Naive thymus-derived CD8-positive, alpha-beta T cell (primary cell): ENCODE data around the gene BCL2. TPM values are rescaled to one million over a fixed set of nuclear protein-coding genes. Genes with fewer than 3 reads are reported as not detected.
A peak's percentile ranks its signal among the peaks of the same experiment; 100 is the strongest.

Experiments
- ATAC-seq, 2 donors: fragments of 150-1000 bp; cut with Tn5 transposase in 1 of 2; sonication (Bioruptor Pico), chemical (Tn5 transposase) in 1 of 2; 1 replicate in 1 of 2; 2 replicates in 1 of 2; pipeline ENCODE4 v1.10.0; 2021; ENCODE audit warnings: mild to moderate bottlenecking in 2 of 2, moderate library complexity in 2 of 2
- POLR2A ChIA-PET: fragments of 350-600 bp; sonication (Branson Sonifier 250); formaldehyde crosslinking; loops from one replicate; lab custom pipeline; 2021; ENCODE audit warnings: antibody characterized with exemption; lab: Charles Lee
- DNase-seq, 10 donors: peaks; one replicate each; pipeline versions ENCODE4 v3.0.0 to v3.0.0-alpha.2; 2020 to 2022
- H3K27ac Mint-ChIP-seq, 10 donors: one replicate each; pipeline ENCODE4 v1.8.0; 2020 to 2022; ENCODE audit warnings: mild to moderate bottlenecking in 10 of 10, mixed read lengths in 10 of 10, moderate library complexity in 4 of 10, inconsistent platforms in 1 of 10
- H3K27me3 Mint-ChIP-seq, 5 donors: one replicate each; pipeline ENCODE4 v1.8.0; 2021 to 2022; ENCODE audit warnings: mixed read lengths in 5 of 5
- H3K36me3 Mint-ChIP-seq, 3 donors: one replicate each; pipeline ENCODE4 v1.8.0; 2020 to 2022; ENCODE audit warnings: mixed read lengths in 3 of 3, mild to moderate bottlenecking in 2 of 3, inconsistent platforms in 1 of 3
- H3K4me1 Mint-ChIP-seq, 4 donors: one replicate each; pipeline ENCODE4 v1.8.0; 2021 to 2022; ENCODE audit warnings: mixed read lengths in 4 of 4
- H3K4me3 Mint-ChIP-seq, 10 donors: one replicate each; pipeline ENCODE4 v1.8.0; 2020 to 2022; ENCODE audit warnings: mild to moderate bottlenecking in 10 of 10, mixed read lengths in 10 of 10, moderate library complexity in 6 of 10, inconsistent platforms in 1 of 10
- H3K9me3 Mint-ChIP-seq, 9 donors: one replicate each; pipeline ENCODE4 v1.8.0; 2020 to 2022; ENCODE audit warnings: mixed read lengths in 9 of 9, mild to moderate bottlenecking in 3 of 9, inconsistent platforms in 1 of 9, moderate library complexity in 1 of 9
- polyA plus RNA-seq, 3 donors: library from polyadenylated mRNA; unstranded; fragments of 300-500 nt; fragmentation: Illumina TruSeq; gene quantifications; one replicate each; pipeline ENCODE4 v1.2.3, GENCODE V29; 2021
- total RNA-seq, 8 experiments: library from RNA in 2 of 8; stranded (reverse) in 2 of 8; gene quantifications; one replicate each; pipeline ENCODE4 v1.2.3 and lab custom pipeline; 2021 to 2026

BCL2 gene
- total and polyA plus RNA-seq, 5 experiments from 2014 or later: 24.3 to 40.2 (median 32.9) TPM

DNA sequence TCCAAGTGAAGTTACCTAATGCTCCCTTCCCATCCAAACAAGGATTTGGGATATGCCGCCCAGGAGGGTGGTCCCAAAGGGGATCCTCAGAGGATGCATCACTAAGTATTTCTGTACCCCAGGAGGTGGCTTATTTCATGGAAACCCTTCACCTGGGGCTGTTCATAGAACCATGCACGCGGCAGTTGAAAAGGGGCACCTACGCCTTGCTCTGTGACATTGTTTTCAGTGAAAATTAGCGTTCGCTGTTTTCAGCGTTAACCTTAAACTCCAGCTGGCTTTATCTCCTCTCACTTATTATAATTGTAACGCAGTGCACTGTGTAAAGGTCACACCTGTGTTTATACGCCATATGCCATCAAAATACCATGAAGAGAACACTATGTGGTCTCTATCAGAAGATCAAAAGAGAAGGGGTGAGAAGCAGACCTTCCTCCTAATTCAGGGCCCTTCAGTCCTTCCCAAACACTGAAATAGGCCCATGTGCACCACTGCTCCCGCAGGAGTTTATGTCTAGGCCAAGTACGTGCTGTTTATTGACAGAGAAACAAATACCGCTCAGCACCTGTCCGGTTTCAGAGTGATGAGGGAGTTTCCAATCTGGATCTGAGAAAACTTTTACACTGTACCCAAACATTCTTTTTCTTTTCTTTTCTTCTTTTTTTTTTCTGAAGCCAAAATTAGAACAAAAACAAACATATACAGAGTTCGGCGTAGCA, 162.1 kb downstream of the BCL2 start:
- peak in 4 of 10 donors; percentile 35 to 55 (median 51) for DNase-seq
- Mint-ChIP-seq H3K36me3 (no peaks in the 10 kb centered on the region), H3K9me3 (peaks cover 0 to 4% (median 0%) of the 10 kb centered on the region in 9 donors), H3K27me3 (no peaks in the 10 kb centered on the region), H3K27ac (peak overlapping the region; percentile 95 to 100 (median 98)), H3K4me1 (peaks cover 62 to 100% (median 100%) of the 10 kb centered on the region in 4 donors), H3K4me3 (peak overlapping the region; percentile 75 to 94 (median 86))
- peak; percentile 2 to 4 for ATAC-seq
- POLR2A ChIA-PET: interaction anchor here (0.6 to 7.5 kb wide), 11 partner anchors 11 to 161 kb away, joined by 3 to 58 read pairs (median 4); partner anchors contain the start of gene BCL2

DNA sequence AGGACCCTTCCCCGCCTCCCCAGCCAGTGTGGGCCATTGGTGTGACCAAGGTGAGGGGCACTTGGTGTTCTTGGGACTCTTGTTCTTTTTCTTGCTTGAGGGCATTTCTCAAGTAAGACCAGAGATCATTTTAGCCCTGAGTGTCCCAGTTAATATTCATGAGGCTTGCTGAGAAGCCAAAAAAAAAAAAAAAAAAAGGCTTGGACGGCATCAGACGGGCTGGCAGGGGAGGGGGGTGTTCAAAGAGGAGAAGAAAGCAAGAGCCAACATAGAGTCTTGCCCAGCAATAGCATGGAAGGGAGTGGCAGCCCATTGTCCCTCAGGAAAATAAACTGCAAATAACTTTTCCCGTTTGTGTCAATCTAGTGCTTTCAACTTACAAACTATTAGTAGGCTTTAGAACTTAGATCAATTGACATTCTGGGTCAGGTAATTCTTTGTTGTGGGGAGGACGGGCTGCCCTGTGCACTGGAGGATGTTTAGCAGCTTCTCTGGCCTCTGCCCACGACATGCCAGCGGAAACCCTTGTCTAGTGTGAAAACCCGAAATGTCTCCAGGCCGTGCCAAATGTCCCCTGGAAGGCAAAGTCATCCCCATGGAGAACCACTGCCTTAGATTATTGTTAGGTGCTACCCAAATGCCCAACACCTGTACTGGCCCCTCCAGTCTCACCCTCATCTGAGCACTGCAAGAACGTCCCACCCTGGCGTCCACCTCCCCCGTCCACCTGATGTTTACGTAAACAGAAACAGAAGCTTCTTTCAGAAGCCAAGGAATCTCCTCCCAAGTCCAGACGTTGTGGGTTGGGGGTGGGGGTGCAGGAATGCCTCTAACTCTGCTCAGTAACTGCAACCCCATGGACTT, 163.4 kb downstream of the BCL2 start:
- peak overlapping the region; percentile 94 to 100 (median 98) for H3K27ac Mint-ChIP-seq
- H3K9me3 Mint-ChIP-seq: peaks cover 0 to 4% (median 0%) of the 10 kb centered on the region in 9 donors
- peaks cover 58 to 100% (median 98%) of the 10 kb centered on the region in 4 donors for H3K4me1 Mint-ChIP-seq
- ATAC-seq (no peak), DNase-seq (no peak)
- no peaks in the 10 kb centered on the region for H3K36me3 Mint-ChIP-seq
- H3K4me3 Mint-ChIP-seq: peak overlapping the region; percentile 75 to 94 (median 86)
- H3K27me3 Mint-ChIP-seq: no peaks in the 10 kb centered on the region
- POLR2A ChIA-PET: interaction anchor here (0.6 to 7.5 kb wide), 11 partner anchors 11 to 167 kb away, joined by 3 to 58 read pairs (median 5); partner anchors contain the start of gene BCL2

DNA sequence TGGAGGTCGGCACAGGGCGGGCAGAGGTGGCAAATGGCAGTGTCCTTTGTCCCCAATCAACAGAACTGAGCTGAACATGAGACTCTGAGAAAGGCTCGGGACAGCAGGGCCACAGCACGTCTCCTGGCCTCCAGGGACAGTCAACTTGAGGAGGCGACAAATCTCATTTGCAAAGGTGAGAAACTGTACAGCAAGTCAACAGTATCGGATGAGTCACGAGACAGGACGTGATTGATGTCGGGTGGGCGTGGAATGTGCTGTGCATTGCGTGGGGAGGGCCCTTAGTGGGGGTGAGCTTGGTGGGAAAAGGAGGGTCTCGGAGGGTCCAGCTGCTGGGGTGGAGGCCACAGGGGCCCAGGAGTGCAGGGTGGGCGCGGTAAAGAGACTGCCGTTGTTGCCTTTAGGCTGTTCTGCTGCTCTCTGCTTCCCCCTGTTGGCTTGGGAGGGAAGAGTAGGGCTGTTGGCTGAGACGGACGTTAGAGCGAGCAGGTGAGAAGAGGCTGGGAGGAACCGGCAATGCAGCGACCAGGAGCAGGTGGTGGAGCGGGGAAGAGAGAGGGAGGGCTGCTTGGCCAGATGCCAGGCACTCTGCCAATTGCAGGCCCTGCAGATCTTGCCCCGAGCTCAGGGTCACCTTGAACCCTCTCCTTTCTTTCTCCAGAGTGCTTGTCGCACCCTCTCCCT, 164.3 kb downstream of the BCL2 start:
- H3K4me3 Mint-ChIP-seq: peak overlapping the region; percentile 75 to 94 (median 86)
- POLR2A ChIA-PET: interaction anchor here (0.6 to 7.5 kb wide), 12 partner anchors 17 to 267 kb away, joined by 3 to 58 read pairs (median 4); partner anchors contain the start of genes BCL2 and VPS4B
- H3K36me3 Mint-ChIP-seq: no peaks in the 10 kb centered on the region
- peaks cover 61 to 100% (median 97%) of the 10 kb centered on the region in 4 donors for H3K4me1 Mint-ChIP-seq
- peak overlapping the region; percentile 94 to 100 (median 98) for H3K27ac Mint-ChIP-seq
- peak; percentile 74 to 77 for ATAC-seq
- peak; percentile 58 to 90 (median 78) for DNase-seq
- no peaks in the 10 kb centered on the region for H3K9me3 Mint-ChIP-seq
- H3K27me3 Mint-ChIP-seq: no peaks in the 10 kb centered on the region

DNA sequence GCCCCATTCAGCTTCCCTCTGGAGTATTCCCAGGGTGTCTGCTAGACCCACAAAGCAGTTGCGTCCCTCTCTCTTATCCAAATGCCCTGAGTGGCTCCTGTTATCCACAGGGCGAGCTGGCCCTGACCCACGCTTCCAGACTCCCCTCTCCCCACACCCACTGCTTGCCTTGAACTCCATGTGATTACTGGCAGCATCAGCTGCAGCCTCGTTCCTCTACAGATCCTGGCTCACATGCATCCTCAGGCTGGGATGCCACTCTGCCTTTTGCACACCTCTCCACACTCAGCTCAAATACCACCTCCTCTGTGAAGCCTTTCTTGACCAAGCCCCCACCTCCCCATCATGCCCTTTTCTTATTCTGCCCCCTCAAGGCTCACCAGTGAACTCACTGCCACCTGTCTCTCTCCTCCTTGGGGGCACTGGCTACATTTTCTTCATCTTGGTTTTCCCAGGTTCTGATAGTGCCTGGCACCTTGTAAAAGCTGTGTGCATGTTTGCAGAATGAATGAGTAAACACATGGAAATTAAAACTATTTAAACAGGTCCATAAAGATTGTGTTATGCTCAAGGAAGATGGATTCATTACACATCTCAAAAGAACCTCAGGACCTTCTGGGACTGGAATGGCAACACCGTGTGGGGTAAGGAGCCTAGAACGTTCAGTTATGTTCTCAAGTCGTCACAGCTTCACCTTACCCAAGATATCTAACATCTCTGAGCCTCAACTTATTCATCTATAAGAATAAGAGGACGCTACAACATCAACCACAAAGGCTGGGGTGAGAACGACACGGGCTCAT, 165.0 kb downstream of the BCL2 start:
- no peak for ATAC-seq
- peaks cover 56 to 94% (median 89%) of the 10 kb centered on the region in 4 donors for H3K4me1 Mint-ChIP-seq
- no peaks in the 10 kb centered on the region for H3K27me3 Mint-ChIP-seq
- H3K36me3 Mint-ChIP-seq: peaks cover 0 to under 1% (median 0%) of the 10 kb centered on the region in 3 donors
- H3K4me3 Mint-ChIP-seq: peak overlapping the region; percentile 75 to 94 (median 86)
- DNase-seq: no peak
- no peaks in the 10 kb centered on the region for H3K9me3 Mint-ChIP-seq
- H3K27ac Mint-ChIP-seq: peak overlapping the region; percentile 94 to 100 (median 98)
- POLR2A ChIA-PET: interaction anchor here (0.6 to 7.5 kb wide), 16 partner anchors 13 to 268 kb away, joined by 3 to 58 read pairs (median 3); partner anchors contain the start of genes BCL2 and VPS4B

DNA sequence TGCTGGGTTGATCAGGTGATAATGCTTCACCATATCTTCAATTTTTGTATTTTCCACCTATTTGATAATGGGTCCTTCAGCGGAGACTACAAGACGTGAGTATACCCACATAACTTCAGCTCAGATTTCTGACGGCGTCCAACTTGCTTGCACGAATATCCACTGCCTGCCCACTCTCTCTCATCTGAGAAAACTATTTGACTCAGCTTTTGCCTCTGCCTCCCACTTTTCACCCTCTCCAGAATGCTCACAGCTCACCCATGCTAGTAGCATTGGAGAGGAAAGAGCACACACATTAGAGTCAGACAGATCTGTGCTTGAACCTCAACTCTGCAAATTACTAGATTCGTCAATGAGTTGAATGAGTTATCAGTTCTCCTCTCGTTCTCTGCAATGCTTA, 166.8 kb downstream of the BCL2 start:
- H3K4me3 Mint-ChIP-seq: peak overlapping the region in 9 of 10 donors; percentile 15 to 75 (median 47)
- ATAC-seq: no peak
- peaks cover 52 to 77% (median 75%) of the 10 kb centered on the region in 4 donors for H3K4me1 Mint-ChIP-seq
- POLR2A ChIA-PET: interaction anchor here (0.5 to 7.5 kb wide), 4 partner anchors 12 to 166 kb away, joined by 3 to 58 read pairs (median 4); partner anchors contain the start of gene BCL2
- peak overlapping the region; percentile 16 to 100 (median 76) for H3K27ac Mint-ChIP-seq
- no peak for DNase-seq
- peaks cover 0 to 17% (median 3%) of the 10 kb centered on the region in 3 donors for H3K36me3 Mint-ChIP-seq
- H3K9me3 Mint-ChIP-seq: no peaks in the 10 kb centered on the region
- H3K27me3 Mint-ChIP-seq: no peaks in the 10 kb centered on the region

DNA sequence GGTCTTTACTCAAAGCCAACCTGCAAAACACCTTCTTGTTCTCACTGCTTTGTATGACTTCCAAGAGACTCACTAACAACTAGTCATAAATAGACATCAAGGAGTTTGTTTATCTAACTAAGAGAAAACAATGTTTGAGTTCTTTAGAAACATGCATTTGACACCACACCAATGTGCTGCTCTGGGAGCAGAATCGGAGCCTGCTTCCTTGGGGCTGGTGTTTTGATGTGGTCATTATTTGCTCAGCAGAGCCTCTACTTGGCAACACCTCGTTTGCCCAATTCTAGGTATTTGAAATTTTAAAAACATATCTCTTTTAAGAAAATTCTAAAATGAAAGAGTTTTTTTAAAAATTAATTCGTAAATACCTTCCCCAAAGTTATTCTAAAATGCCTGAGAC, 167.5 kb downstream of the BCL2 start:
- Mint-ChIP-seq H3K4me3 (peak overlapping the region in 9 of 10 donors; percentile 15 to 75 (median 47)), H3K9me3 (no peaks in the 10 kb centered on the region), H3K27me3 (no peaks in the 10 kb centered on the region), H3K36me3 (peaks cover 0 to 17% (median 3%) of the 10 kb centered on the region in 3 donors), H3K4me1 (peaks cover 46 to 70% (median 68%) of the 10 kb centered on the region in 4 donors), H3K27ac (peak overlapping the region; percentile 16 to 100 (median 82))
- ATAC-seq (peak; percentile 28 to 41), DNase-seq (peak in 4 of 10 donors; percentile 30 to 45 (median 34))
- POLR2A ChIA-PET: interaction anchor here (0.6 to 1.3 kb wide), 3 partner anchors 10 to 168 kb away, joined by 3 to 4 read pairs (median 3); partner anchors contain the start of gene BCL2

DNA sequence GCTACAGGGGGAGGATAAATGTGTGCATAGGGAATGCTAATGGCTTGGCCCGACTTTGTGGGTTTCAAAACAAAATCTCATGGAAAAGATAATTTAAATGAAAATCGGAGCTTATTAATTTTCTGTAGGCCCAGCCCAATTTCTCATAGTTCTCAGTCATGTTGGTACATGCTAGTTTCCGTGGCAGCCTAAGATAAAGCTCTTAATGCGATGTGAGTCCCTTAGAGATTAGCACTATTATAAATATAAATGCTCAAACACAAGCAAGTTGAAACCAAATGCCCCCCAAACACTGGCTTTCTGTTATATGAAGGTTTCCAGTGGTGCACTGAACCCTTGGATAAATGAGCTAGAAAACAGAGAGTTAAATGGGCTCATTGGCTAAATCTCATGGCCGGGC, 168.0 kb downstream of the BCL2 start:
- H3K27me3 Mint-ChIP-seq: no peaks in the 10 kb centered on the region
- no peak for ATAC-seq
- H3K36me3 Mint-ChIP-seq: peaks cover 0 to 19% (median 3%) of the 10 kb centered on the region in 3 donors
- peak overlapping the region in 6 of 10 donors; percentile 15 to 66 (median 53) for H3K4me3 Mint-ChIP-seq
- POLR2A ChIA-PET: interaction anchor here (0.8 to 1.3 kb wide), 2 partner anchors 10 to 43 kb away, joined by 3 to 4 read pairs; no protein-coding TSS in a partner anchor
- peak overlapping the region in 9 of 10 donors; percentile 27 to 100 (median 69) for H3K27ac Mint-ChIP-seq
- H3K9me3 Mint-ChIP-seq: no peaks in the 10 kb centered on the region
- H3K4me1 Mint-ChIP-seq: peaks cover 42 to 64% (median 62%) of the 10 kb centered on the region in 4 donors
- no peak for DNase-seq

DNA sequence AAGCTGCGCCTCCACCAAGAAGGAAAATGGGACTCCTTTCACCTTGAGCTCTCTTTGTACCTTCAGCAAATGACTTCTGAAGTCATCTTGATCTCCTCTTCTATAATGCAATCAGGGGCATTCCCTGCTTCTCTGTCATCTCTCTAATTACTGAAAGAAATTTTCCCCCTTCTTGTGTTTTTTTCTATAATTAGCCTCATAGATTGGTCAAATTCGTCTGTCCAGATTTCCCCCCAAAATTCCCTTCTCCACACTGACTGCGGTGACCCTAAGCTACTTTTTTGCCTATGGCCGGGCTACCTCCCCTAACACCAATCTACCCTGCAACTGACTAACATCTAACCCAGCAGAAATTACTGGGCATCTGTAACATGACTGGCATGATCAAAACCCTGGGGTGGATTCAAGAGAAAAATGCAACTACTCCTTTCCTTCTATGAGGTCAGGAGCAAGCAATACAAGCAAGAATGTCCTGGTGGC, 168.6 kb downstream of the BCL2 start:
- Mint-ChIP-seq H3K36me3 (peaks cover 0 to 22% (median 3%) of the 10 kb centered on the region in 3 donors), H3K9me3 (no peaks in the 10 kb centered on the region), H3K27ac (peak overlapping the region in 7 of 10 donors; percentile 12 to 99 (median 54)), H3K4me1 (peaks cover 38 to 61% (median 58%) of the 10 kb centered on the region in 4 donors), H3K27me3 (no peaks in the 10 kb centered on the region), H3K4me3 (peak overlapping the region in 5 of 10 donors; percentile 16 to 45 (median 23))
- DNase-seq (no peak), ATAC-seq (no peak)
- POLR2A ChIA-PET: interaction anchor here (0.8 to 1.3 kb wide), 2 partner anchors 11 to 44 kb away, joined by 3 to 4 read pairs; no protein-coding TSS in a partner anchor

DNA sequence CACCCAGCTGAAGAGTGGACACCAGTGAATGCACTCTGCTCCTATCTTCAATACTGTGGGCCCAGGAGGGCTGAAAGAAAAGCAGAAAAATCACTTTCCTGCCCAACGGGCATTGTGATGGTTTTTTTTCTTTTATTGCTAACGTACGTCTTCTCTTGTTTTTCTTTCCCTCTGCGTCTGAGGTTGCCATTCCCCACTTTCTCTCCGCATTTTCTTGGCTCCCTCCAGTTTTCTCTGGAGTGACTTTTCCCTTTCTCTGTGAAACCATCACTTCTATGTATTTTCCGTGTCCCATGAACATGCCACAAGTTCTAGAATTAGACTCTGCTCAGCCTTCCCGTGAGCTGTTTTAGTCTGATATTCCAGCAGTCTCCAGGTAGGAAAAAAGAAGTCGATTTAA, 169.2 kb downstream of the BCL2 start:
- peak overlapping the region in 2 of 10 donors; percentile 27 to 99 for H3K27ac Mint-ChIP-seq
- H3K9me3 Mint-ChIP-seq: no peaks in the 10 kb centered on the region
- POLR2A ChIA-PET: no interaction called here
- H3K36me3 Mint-ChIP-seq: peaks cover 0 to 23% (median 3%) of the 10 kb centered on the region in 3 donors
- H3K4me3 Mint-ChIP-seq: no peak overlapping the region
- no peaks in the 10 kb centered on the region for H3K27me3 Mint-ChIP-seq
- H3K4me1 Mint-ChIP-seq: peaks cover 41 to 58% (median 54%) of the 10 kb centered on the region in 4 donors
- DNase-seq (no peak), ATAC-seq (no peak)

DNA sequence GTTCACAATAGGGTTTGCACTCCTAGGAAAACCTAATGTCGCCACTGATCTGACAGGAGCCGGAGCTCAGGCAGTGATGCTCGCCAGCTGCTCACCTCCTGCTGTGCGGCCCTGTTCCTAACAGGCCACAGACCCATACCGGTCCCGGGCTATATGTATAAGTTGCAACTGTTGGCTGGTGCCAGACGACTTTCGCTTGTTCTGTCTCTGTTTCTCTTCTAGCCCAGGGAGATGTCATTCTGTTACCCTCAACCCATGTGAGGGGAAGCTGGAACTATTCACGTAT, 170.3 kb downstream of the BCL2 start:
- Mint-ChIP-seq H3K27me3 (no peaks in the 10 kb centered on the region), H3K27ac (peak overlapping the region in 4 of 10 donors; percentile 18 to 66 (median 47)), H3K4me1 (peaks cover 34 to 52% (median 47%) of the 10 kb centered on the region in 4 donors), H3K36me3 (peaks cover 0 to 26% (median 3%) of the 10 kb centered on the region in 3 donors), H3K9me3 (no peaks in the 10 kb centered on the region), H3K4me3 (no peak overlapping the region)
- DNase-seq (no peak), ATAC-seq (no peak)
- POLR2A ChIA-PET: interaction anchor here (0.9 kb wide), 1 partner anchor 13 kb away, joined by 3 read pairs; no protein-coding TSS in a partner anchor
